Stimulated activated CD4-positive, alpha-beta T cell treated with anti-CD3 and anti-CD28 coated beads, Interleukin-2, amount 100 ng/mL, for 48 hours (primary cell): ENCODE data around the gene NXPH3.
"Not testable (repeated sequence)": the region's sequence is repeated elsewhere in the genome, so short reads cannot be mapped to it uniquely, and the experiment has no call there.

Experiments
- DNase-seq, 2 donors: peaks; one replicate each; pipeline ENCODE4 v3.0.0-alpha.2; 2020

NXPH3 gene

DNA sequence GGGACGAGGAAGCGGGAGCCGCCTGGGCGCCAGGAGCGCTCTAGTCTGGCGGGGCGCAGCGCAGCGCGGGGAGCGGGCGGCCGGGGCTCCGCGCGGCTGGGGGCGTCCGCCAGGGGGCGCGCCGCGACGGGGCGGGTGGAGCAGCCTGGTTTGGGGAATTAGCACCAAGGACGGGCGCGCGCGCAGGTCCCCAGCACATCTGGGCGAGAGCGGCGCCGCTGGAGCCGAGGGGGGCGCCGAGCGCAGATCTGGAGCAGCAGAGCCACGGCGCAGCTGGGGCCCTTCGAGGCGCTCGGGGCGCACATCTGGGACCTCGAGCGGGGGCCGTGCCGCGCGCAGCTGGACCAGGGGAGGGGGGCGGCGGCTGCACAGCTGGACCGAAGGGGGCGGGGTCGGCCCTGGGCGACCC lies at the start of gene NXPH3:
Gene NXPH3, plus strand, starts transcription at position 193 of the 409 bp plus-strand sequence. CDS start 349 bp downstream, outside the sequence.
- DNase-seq = peak; percentile 67 to 84

DNA sequence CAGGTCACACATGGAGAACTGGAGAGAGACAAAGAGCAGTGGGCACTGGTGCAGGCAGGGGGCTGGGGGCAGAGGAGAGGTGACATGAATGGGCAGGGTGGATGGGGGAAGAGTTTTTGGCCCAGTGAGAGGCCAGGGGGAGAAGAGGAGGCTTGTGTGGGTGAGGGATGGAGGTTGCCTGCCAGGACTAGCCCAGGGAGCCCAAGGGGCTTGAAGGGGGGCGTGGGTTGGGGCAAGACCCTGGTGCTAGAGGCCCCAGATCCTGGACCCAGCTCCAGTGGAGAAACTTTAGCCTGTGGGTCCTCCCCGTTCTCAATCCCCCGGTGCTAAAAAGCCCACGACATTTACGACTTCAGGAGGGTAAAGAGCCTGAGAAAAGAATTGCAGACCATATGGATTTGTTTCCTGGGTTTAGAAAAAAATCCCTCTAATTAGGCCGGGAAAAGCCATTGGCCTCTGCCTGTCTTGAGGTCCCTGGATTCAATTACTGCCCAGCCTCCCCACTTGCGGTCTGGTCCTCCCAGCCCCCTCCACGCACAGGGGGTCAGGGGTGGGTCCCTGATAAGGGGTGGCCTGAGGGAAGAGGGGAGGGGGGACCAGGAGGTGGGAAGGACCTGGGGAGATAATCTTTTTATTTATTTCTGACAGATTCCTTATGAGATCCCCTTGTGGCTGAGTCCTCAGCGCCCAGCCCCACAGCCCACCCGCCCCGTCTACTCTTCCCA lies 47.6 kb upstream of the NXPH3 start:
- DNase-seq = no peak

DNA sequence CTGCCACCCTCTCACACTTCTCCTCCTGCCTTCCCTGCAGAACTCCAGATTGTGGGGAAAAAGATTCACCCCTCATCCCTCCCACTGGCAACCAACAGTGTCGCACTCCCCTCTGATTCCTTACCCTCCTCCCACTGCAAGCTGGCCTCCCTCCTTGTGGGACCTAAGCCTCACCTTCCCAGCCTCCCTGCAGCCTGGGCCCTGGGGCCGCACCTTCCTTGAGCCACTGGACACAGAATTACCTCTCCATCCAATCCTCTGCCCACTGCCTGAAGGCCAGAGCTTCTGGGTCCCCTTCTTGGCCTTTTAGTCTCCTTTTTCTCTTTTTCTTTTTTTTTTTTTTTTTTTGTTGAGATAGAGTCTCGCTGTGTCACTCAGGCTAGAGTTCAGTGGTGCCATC lies 46.7 kb upstream of the NXPH3 start:
- DNase-seq = no peak

DNA sequence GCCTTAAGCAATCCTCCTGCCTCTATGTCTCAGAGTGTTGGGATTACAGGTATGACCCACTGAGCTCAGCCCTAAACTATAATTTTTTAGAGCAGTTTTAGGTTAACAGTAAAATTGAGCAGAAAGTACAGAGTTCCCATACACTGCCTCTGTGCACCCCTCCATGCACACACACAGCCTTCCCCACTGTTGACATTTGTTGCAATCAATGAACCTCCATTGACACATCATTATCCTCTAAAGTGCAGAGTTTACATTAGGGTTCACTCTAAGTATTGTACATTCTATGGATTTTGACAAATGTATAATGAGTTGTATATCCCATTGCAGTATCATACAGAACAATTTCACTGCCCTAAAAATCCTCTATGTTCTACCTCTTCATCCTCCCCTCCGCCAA lies 45.6 kb upstream of the NXPH3 start:
- DNase-seq = no peak

DNA sequence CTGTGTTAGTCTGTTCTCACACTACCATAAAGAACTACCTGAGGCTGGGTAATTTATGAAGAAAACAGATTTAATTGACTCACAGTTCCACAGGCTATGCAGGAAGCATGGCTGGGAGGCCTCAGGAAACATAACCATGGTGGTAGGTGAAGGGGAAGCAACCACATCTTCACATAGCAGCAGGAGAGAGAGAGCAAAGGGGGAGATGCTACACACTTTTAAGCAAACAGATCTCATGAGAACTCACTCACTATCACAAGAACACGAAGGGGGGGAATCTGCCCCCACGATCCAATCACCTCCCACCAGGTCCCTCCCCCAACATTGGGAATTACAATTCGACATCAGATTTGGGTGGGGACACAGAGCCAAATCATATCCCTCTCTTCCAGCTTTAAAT lies 31.8 kb upstream of the NXPH3 start:
- no peak for DNase-seq

DNA sequence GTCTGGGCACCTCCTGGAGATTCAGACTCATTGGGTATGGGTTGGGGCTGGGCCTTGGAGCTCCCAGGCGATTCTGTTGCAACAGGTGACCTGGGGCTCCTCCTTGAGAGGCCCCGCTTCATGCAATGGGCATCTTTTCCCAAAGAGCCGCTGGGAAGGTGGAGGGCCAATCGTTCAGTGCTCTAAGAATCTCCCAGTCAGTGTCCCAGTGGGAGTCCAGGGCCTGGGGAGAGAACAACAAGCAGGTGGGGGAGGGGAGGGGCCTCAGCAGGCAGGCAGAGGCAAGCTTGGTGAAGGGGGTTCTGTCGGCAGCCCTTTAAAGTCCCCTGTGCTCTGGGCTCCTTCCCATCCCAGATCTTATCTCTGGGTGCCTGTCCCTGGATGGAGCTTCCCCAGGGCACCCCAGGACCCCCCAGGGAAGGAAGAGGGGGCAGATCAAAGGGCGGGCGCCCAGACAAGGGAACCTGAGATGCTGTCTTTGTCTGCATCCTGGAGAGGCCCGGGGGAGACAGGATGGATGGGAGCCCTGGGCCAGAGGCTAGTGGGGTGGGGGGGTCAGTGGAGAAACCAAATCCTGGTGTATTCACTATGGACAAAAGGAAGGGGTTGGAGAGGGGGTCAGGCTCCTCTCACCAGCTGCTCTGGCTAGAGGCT lies 30.5 kb upstream of the NXPH3 start:
- no peak for DNase-seq

DNA sequence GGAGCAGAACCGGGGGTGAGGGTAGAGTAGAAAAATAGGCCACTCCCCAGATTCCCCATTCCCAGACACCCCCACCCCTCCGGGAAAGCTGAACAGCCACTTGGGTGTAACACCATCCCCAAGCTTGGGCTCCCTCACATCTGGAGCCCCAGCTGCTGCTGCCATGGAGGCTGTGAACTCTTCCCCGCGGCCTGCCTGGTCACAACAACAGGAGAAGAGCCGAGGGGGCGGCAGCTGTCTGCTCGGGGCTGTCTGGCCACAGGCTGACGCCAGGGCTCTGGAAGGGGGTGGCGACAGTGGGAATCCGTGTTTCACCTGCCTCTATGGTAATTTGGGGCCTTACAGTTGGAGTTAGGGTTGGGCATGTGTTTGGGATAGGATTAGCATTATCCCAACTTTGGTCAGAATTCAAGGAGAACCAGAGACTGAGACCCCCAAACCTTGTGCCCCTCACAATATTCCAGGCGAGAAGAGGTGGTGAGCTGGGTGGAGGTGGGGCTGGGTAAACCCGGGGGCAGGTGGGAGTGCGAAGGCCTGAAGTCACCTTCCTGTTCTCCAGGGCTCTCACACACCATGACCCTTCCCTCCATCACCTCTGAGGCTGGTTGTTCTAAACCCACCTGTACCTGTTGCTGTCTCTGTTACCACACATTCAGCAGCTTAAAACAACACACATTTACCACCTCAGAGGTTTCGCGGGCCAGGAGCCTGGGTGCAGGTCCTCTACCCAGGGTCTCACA lies 29.7 kb upstream of the NXPH3 start:
- no peak for DNase-seq

DNA sequence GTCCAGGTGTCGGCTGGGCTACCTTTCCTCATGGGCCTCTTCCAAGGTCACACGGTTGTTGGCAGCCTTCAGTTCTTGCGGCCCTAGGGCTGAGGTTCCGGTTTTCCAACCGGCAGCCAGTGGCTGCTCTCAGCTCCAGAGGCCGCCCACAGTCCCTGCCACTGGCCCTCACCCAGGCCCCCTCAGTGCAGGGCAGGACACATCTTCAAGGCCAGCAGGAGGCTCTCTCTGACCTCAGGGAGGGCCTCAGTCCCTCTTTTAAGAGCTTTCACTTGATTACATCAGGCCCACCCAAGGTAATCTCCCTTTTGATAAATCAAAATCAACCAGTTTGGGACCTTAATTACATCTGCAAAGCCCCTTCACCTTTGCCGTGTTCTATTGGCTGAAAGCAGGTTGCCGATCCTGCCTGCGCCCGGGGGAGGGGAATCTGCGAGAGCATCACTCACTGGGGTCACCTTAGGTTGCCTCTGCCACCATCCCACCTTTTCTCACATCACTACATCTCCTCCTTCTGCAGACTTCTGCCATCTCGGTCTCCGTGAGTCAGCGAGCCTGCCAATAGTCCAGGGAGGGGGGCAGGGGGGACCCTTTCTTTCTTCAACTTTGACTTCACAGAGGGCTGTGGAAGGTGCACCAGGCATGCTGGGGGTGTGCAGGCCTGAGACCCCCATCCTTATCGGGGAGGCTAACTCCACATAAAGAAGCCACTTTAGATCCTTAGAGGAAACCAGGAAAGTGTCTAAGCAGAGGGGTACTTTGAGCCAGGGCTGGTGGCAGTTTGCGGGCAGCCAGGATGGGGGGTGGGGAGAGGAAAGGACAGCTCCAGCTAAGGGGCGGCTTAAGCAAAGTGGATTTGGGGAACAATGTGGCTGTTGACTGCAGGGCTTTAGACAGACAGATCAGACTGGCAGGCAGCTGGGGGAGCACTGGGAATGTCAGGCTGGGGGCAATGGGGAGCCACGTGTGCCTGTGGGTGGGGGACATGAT lies 28.8 kb upstream of the NXPH3 start:
- no peak for DNase-seq

DNA sequence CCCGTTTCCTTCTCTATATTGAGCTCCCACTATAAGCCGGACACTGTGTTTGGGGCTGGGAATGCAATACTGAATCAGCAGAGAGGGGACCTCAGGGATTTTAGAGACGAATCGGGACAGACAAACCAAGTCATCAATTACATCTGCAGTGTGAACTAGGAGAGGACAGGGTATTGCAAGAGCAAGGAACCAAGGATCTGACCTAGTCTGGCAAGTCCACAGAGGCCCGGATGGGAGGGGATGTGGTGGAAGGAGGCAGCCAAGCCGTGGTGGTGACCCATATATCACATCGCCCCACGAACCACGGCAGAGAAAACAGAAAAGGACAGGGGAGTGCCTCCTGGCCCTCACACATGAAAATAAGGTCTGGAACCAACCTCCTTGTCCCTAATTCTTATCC lies 28.1 kb upstream of the NXPH3 start:
- DNase-seq = no peak

DNA sequence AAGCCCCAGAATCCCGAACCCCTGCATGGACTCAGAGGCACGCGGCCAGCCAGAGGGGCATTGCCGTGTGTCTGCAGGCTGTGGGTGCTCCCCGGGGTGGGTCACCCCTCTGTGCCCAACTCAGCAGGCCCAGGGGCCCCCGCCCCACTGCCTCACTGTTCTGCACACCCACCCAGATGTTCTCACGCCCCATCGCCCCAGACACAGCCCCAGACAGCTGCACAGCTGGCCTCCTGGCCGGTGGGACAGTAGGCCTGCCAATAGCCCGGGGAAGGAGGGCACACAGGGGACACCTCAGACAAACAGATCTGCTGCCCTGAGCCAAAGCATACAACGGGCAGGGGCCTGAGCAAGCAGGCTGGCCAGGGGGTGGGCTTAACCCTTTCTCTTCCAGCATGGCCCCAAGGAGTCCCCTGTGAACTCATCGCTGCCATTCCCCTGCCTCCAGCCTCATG lies 27.6 kb upstream of the NXPH3 start:
- no peak for DNase-seq

DNA sequence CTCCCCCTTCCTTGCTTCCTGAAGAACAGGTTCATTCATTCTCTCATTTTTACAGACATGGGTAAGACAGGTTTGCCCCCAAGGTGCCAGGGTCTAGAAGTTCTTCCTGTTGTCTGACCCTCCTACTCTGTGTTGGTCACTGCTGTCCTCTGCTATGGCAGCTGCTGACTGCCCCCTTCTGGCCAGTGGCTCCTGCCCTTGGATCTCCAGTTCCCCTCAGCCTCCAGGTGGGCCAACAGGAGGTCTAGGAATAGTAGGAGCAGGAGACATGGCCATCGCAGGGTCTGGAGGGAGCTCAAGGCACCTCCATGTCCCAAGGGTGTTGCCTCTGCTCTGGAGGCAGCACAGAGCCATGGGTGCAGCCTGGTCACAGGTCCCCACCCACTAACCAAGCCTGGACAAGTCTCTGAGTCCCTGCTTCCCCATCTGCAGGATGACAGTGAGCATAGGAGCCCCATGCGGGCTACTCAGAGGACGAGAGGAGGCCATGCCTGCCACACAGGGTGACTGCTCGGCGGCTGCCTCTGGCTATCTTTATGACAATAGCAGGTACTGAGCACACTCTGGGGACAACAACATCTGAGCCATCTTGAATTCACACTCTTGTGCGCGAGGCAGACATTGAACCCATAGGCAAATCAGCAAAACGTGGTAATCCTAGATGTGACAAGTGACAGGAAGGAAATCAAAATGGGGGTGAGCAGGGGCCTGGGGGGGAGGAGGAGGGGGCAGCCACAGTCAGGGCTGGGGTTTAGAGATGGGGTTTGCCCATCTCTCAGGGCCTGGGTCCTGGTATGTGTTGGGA lies 27.0 kb upstream of the NXPH3 start:
- no peak for DNase-seq

DNA sequence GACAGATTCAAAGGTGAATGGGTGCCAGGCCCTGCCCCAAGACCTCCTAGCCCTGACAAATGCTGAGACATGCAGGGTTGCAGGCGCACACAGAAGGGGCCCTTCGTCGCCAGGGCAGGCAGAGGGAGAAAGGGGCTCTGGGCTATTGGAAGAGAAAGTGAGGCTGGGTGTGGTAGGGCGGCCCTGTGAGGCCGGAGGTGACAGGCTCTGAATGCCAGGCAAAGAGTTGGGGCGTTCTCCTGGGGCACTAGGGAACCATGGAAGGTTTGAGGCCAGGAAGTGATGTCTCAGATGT lies 26.4 kb upstream of the NXPH3 start:
- no peak for DNase-seq

DNA sequence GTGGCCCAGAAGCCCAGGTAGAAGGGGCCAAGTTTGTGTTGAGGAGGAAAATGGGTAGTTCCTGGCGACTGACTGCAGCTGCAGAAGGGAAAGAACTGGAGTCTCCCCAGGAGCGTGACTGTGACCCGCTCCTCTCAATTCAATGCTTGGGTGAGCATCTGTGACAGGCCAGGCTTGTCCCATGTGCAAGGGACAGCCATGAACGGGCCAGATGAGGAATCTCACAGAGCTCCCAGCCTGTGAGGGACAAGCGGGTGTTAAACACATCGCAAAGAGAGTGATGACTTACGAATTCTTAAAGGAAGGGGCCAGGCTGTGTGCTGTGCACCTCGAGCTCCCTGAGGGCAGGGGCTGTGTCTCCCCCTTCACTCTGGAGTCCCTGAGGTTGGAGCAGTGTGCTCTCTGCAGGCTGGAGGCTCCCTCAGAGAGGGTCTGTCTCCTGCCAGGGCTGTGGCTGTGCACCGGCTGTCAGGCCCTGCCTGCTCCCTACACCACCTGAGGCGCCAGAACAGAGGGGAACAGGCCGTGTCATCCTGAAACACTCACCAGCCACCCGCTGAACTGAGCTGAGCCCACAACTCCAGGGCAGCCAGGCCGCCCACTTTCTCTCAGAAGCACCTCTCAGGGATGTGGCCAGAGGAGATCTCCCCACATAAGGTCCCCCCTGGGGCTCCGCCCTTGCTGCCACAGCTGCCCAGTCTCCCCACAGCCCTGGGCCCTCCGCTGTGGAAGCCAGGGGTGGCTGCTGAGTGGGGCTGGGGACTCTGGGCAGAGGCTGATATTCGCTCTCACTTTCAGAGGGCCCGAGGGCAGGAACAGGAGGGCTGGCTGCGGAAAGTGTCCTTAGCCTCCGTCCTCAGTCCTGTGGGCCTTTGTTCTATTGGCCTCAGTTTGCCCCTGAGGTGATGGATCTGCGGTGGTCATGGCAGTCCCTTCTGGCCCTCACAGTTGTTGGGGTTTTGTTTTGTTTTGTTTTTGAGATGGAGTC lies 25.7 kb upstream of the NXPH3 start:
- no peak for DNase-seq

DNA sequence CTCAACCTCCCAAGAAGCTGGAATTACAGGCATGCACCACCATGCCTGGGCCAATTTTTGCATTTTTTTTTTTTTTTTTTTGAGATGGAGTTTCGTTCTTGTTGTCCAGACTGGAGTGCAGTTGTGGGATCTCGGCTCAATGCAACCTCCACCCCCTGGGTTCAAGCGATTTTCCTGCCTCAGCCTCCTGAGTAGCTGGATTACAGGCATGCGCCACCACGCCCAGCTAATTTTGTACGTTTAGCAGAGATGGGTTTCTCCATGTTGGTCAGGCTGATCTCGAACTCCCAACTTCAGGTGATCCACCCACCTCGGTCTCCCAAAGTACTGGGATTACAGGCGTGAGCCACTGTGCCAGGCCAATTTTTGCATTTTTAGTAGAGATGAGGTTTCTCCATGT lies 24.9 kb upstream of the NXPH3 start:
- DNase-seq = not testable (repeated sequence)

DNA sequence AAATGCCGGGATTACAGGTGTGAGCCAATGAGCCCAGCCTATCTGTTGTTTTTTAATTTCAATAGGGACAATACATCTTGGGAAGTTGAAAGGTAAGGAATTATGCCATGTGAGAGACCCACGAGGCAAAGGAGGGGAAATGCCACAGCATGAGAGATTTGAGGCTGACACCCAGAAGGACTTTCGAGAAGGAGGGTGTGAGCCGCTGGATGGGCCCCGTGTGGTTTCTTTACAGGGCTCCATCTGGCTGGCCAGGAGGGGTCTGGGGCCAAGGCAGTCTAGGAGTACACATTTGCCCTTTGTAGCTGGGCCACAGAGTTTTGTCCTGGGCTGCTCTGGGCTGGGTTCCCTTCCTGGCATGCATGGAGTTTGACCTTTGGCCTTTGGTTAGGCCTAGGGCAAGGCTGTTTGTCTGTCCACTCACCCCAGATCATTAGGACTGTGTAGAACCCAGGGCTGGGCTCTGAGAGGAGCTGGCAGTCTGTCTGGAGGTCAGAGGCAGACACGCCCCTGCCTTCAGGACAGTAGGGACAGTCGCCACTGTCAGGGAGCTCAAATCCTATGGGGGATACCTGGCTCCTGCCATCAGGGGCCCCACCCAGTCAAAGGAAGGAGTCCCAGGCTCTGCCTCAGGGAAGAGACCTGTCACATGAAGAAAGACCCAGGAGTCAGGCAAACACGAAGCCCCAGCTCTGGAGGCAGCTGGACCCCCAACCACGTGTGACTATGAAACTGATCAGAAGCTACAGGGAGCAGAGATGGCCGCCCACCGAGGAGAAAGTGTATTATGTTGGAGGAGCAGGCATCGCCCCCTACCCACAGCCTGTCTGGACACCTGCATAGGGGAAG lies 24.2 kb upstream of the NXPH3 start:
- DNase-seq = no peak

DNA sequence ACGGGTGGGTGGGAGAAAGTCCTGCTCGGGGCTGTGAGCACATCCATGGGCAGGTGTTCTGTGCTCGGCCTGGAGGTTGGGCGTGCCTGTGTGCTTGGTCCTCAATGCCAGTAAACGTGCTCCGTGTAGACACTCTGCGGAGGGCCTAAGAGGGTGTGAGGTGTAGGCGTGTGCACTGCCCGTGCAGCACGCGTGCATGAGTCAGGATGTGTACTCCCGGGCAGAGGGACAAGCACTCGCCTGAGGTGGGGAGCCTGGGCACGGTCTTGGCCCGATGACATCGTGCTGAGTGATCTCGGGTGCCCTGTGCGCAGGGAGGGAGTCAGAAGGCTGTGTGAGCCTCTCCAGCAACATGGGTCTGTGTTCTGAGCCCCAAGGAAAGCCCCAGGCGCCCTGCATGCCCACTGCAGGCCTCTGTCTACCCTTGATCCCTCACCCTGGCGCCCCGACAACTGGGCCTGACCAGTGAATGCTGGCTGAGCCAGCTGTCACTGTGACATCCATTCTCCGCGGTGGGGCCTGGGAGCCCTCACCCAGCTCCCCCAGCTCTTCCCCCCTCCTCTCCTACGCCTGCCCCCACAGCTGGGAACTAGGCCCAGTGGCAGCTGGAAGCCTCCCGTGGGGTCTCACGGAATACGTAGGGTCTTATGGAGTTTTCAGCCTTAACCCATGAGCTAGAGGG lies 23.5 kb upstream of the NXPH3 start:
- DNase-seq = no peak

DNA sequence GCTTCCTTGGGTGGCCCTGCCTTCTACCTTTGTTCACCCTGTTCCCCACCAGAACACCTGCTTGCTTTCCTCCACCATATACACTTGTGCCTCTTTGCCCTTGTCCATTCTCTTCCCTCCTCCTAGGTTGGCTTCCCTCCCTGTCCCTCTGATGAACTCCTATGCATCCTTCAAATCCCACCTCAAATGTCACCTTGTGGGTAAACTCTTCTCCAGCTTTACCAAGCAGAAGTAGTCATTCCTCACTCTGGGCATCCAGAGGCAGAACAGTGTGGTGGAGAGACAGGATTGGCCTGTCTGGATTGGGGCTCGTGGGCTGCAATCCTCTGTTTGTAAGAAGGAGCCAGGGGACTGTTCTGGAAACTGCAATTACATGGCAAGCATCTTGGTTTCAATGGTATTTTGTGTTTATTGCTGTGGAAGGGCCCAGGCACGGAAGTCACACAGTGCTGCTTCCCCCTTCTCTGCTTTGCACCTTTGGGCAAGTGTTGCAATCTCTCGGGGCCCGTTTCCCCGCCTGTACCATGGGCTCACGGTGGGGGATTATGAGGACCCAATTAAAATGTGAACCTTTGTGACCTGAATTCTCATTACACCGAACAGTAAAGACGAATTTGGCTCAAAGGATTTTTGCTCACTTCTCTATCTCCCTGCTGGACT lies 21.9 kb upstream of the NXPH3 start:
- DNase-seq = no peak

DNA sequence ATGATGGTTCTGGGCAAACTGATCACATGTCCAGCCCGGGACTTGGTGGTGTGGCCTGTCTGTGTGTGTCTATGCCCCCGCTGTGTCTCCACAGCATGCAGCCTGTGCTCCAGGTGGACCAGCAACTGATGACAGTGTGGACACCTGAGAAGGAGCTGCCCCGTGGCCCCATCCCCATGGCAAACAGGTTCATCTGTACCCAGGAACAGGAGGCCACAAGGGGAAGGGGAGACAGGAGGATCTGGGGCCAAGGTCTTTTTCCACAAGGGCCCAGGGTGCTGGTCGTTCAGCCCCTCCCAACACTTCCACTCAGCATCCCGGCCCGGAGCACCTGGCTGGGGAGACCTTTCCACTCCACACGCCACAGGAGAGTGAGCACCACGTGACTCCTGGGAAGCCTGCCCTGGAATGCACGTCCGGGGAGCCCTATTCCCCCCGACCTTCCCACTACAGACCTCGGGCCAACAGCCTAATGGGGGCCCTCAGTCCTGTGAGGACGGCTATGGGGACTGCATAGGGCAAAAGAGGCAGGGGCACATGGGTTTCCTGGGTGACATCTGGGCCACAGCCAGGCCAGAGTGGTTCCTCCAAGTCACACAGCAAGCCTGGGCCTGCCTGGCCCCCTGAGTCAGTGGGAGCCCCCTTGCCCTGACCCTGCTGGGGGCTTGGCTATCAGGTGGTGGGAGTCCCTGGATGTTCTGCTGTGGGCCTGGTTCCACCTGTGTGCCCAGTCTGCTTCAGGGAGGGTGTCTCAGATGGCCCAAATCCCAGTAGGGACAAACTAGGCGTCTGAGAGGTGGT lies 20.8 kb upstream of the NXPH3 start:
- DNase-seq = no peak
